Neural crest cell (in vitro differentiated cells): ENCODE measurements around the gene AK8. TPM values are rescaled to one million over a fixed set of nuclear protein-coding genes. Genes with fewer than 3 reads are reported as not detected.

Source experiments
- DNase-seq: peaks from one replicate; pipeline ENCODE4 v3.0.0; 2021; ENCODE audit warnings: low read depth, mixed read lengths, low spot score
- H3K27ac Mint-ChIP-seq: one replicate; pipeline ENCODE4 v1.8.0; 2021; ENCODE audit warnings: mild to moderate bottlenecking, mixed read lengths; ENCODE audit not compliant: unreplicated experiment
- H3K27me3 Mint-ChIP-seq: 2 replicates; pipeline ENCODE4 v1.8.0; 2021; ENCODE audit warnings: low read depth, mild to moderate bottlenecking, mixed read lengths
- H3K36me3 Mint-ChIP-seq: 2 replicates; pipeline ENCODE4 v1.8.0; 2021; ENCODE audit warnings: low read depth, mild to moderate bottlenecking, mixed read lengths
- H3K4me1 Mint-ChIP-seq: 2 replicates; pipeline ENCODE4 v1.8.0; 2021; ENCODE audit warnings: mixed read lengths
- H3K4me3 Mint-ChIP-seq: one replicate; pipeline ENCODE4 v1.8.0; 2021; ENCODE audit warnings: mild to moderate bottlenecking, mixed read lengths
- H3K9me3 Mint-ChIP-seq: 2 replicates; pipeline ENCODE4 v1.8.0; 2021; ENCODE audit warnings: mixed read lengths
- total RNA-seq: library from RNA; stranded (reverse); gene quantifications from 2 replicates; pipeline ENCODE4 v1.2.1, GENCODE V29; 2021
- TF ChIP-seq, protein P1 (sequence below): fragments of 200-600 bp; sonication (generic); conservative IDR thresholded peaks from 2 replicates; pipeline ENCODE4 v1.5.0; 2021; ENCODE audit warnings: antibody characterized with exemption, mild to moderate bottlenecking

The AK8 gene
- total RNA-seq, 1 donor from 2014 or later = 0.96 TPM

DNA sequence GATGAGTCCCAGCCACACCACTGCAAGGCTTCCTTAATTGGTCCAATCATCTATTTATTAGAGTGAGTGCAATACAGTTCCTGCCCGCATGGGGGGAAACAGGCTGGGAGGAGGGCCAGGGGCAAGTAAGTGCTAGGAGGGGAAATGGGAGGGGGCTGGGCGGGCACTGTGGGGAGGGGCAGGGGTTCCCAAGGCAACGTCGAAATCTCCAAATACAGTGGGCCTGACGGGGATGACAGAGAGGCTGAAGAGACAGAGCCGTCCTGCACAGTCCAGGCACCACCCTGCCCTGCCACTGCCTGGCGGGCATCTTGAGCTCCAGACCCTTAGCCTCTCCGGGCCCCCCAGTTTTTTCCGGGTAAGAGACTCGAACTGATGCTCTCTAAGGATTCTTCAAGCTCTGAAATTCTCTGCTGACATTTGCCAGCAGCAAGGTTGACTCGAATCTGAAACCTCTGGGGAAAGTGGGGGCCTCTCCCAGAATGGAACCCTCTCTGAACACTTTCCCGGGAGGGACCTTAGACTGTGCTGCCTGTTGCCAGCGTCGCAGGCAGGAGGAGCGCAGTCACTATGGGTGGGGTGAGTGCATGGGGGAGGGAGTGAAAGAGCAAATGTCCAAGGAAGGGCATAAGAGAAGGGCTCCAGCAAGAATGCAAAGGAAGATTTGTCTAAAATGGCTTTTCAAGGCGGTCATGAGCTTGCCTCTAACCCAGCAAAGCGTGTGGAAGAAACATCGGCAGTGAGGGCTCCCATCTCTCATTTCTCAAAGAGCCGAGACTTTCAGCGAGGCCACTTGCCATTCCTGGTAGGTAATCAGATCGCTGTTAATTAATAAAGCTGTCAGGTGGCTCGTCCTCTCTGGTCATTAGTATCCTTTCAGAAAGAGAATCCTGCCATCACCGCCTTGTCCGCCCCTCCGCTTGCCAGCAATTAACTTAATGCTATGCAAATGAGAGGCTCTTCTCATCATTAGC is 108.9 kb downstream of the AK8 start:
- TF ChIP-seq, protein P1, sequence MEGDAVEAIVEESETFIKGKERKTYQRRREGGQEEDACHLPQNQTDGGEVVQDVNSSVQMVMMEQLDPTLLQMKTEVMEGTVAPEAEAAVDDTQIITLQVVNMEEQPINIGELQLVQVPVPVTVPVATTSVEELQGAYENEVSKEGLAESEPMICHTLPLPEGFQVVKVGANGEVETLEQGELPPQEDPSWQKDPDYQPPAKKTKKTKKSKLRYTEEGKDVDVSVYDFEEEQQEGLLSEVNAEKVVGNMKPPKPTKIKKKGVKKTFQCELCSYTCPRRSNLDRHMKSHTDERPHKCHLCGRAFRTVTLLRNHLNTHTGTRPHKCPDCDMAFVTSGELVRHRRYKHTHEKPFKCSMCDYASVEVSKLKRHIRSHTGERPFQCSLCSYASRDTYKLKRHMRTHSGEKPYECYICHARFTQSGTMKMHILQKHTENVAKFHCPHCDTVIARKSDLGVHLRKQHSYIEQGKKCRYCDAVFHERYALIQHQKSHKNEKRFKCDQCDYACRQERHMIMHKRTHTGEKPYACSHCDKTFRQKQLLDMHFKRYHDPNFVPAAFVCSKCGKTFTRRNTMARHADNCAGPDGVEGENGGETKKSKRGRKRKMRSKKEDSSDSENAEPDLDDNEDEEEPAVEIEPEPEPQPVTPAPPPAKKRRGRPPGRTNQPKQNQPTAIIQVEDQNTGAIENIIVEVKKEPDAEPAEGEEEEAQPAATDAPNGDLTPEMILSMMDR = peak; percentile 60
- H3K4me1 Mint-ChIP-seq = peaks cover 17% of the 10 kb centered on the region
- no peak for DNase-seq
- H3K9me3 Mint-ChIP-seq = peaks cover 19% of the 10 kb centered on the region
- H3K4me3 Mint-ChIP-seq = peak overlapping the region; percentile 93
- peaks cover 17% of the 10 kb centered on the region for H3K36me3 Mint-ChIP-seq
- H3K27me3 Mint-ChIP-seq = peaks cover 9% of the 10 kb centered on the region
- peak overlapping the region; percentile 52 for H3K27ac Mint-ChIP-seq

DNA sequence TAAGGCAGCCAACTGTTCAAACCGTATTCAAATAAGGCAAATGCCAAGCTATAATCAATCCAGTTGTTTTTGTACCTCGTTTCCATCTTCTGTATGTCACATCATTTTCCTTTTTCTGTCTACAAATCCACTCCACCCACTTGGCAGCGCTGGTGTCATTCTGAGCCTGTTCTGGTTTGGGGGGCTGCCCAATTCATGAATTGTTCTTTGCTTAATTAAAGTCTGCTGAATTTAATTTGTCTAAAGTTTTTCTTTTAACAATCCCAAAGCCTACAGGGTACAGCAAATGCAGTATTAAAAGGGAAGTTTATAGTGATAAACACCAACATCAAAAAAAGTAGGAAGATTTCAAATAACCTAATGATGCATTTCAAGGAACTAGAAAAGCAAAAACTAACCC is 114.5 kb downstream of the AK8 start:
- peaks cover 8% of the 10 kb centered on the region for H3K9me3 Mint-ChIP-seq
- peaks cover 5% of the 10 kb centered on the region for H3K27me3 Mint-ChIP-seq
- no peak for DNase-seq
- TF ChIP-seq, protein P1 = no peak
- no peak overlapping the region for H3K27ac Mint-ChIP-seq
- H3K4me3 Mint-ChIP-seq = no peak overlapping the region
- peaks cover 6% of the 10 kb centered on the region for H3K36me3 Mint-ChIP-seq
- peaks cover 4% of the 10 kb centered on the region for H3K4me1 Mint-ChIP-seq

DNA sequence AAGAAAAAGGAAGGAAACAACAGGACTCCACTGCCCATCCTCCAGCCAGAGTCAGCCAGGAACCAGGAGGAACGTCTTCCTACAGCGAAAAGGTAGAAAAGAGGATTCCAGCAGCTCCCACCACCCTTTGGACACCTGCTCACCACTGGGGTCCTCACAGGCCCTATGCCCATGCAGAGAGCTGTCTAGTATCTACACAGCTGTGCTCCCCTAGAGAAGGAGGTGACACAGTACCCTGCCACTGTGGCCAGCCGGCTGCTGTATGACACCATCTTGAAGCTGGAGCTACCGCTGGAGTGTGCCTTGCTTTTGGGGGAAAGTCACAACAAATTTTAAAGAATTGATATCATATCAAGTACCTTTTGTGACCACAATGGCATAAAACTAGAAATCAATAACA is 115.2 kb downstream of the AK8 start:
- Mint-ChIP-seq H3K4me3 (no peak overlapping the region), H3K36me3 (peaks cover 6% of the 10 kb centered on the region), H3K27ac (no peak overlapping the region), H3K27me3 (peaks cover 5% of the 10 kb centered on the region), H3K9me3 (peaks cover 8% of the 10 kb centered on the region), H3K4me1 (peaks cover 4% of the 10 kb centered on the region)
- DNase-seq = no peak
- TF ChIP-seq, protein P1 = no peak

DNA sequence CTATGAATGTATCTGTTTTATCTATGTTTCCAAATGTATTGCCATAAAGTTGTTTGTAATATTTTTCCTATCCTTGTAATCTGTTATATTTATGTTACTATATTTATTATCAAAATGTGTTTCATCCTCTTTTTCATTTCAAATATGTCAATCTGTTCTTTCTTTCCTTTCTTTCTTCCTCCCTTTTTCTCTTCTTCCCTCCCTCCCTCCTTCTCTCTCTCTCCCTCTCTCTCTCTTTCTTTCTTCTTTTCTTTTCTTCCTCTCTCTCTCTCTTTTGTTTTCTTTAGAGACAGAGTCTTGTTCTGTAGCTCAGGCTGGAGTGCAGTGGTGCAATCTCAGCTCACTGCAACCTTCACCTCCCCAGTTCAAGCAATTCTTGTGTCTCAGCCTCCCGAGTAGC is 116.5 kb downstream of the AK8 start:
- Mint-ChIP-seq H3K4me3 (no peak overlapping the region), H3K4me1 (peaks cover 12% of the 10 kb centered on the region), H3K36me3 (peaks cover 6% of the 10 kb centered on the region), H3K9me3 (peaks cover 8% of the 10 kb centered on the region), H3K27ac (no peak overlapping the region), H3K27me3 (peaks cover 9% of the 10 kb centered on the region)
- DNase-seq = no peak
- TF ChIP-seq, protein P1 = no peak

DNA sequence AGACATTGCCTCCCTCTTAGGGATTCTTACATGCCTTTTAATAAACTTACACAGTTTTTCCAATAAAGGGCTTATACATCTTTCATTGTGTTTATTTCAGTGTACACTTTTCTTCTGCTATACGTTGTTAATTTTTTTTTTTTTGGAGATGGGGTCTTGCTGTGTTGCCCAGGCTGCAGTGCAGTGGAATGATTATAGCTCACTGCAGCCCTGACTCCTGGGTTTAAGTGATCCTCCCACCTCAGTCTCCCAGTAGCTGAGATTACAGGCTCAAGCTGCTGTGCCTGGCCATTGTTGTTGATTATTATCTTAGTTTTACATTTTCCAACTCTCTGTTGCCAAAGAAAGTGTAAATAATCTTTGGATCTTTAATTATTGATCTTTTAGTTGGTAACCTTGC is 118.0 kb downstream of the AK8 start:
- Mint-ChIP-seq H3K27me3 (peaks cover 18% of the 10 kb centered on the region), H3K9me3 (peaks cover 4% of the 10 kb centered on the region), H3K27ac (no peak overlapping the region), H3K4me3 (no peak overlapping the region), H3K36me3 (peaks cover 4% of the 10 kb centered on the region), H3K4me1 (peaks cover 23% of the 10 kb centered on the region)
- DNase-seq = no peak
- TF ChIP-seq, protein P1 = no peak
